A549 (cell line): ENCODE data around the gene ADARB2. TPM values are rescaled to one million over a fixed set of nuclear protein-coding genes. Genes with fewer than 3 reads are reported as not detected.

Source experiments
- ATAC-seq, 2 experiments: fragments of 200-7000 bp in 1 of 2; fragments of >200 bp in 1 of 2; cut with Nextera tagmentation in 1 of 2; cut with Tn5 transposase in 1 of 2; 3 replicates each; pipeline versions ENCODE4 v1.8.0 to v1.9.1; 2018 to 2020; ENCODE audit warnings: mild to moderate bottlenecking in 1 of 2, moderate library complexity in 1 of 2
- CTCF ChIA-PET: fragments of 300-600 bp; sonication (Branson Sonifier 250); formaldehyde crosslinking; extraction: SDS; loops from one replicate; lab custom pipeline; 2021; ENCODE audit warnings: antibody characterized with exemption, inconsistent platforms; lab: Yijun Ruan, JAX
- POLR2A ChIA-PET: fragments of 350-600 bp; formaldehyde crosslinking; extraction: SDS; loops from one replicate; lab custom pipeline; 2021; ENCODE audit warnings: antibody characterized with exemption, inconsistent platforms; lab: Yijun Ruan, JAX
- DNase-seq, 2 experiments: peaks; one replicate each; pipeline versions ENCODE4 v3.0.0 to v3.0.0-alpha.2; 2011 to 2016; ENCODE audit warnings: low read depth in 1 of 2, low spot score in 1 of 2
- FAIRE-seq: peaks from 2 replicates; lab custom pipeline; 2011; peaks lifted over from hg19 to GRCh38; lab: Jason Lieb, UNC
- H3K27ac ChIP-seq, 2 experiments: fragments of >200 bp; sonication (Bioruptor Twin); formaldehyde crosslinking; 3 replicates each; pipeline ENCODE4 v1.5.1; 2016 to 2017
- H3K4me1 ChIP-seq: fragments of >200 bp; sonication (Bioruptor Twin); formaldehyde crosslinking; 3 replicates; pipeline ENCODE4 v1.6.1; 2016
- H3K4me2 ChIP-seq: fragments of >200 bp; sonication (Bioruptor Twin); formaldehyde crosslinking; 3 replicates; pipeline ENCODE4 v1.6.1; 2016
- H3K4me3 ChIP-seq: fragments of >200 bp; sonication (Bioruptor Twin); formaldehyde crosslinking; 3 replicates; pipeline ENCODE4 v1.5.1; 2016
- H3K9me3 ChIP-seq: fragments of >200 bp; sonication (Bioruptor Twin); formaldehyde crosslinking; 3 replicates; pipeline ENCODE4 v1.6.1; 2016
- CTCF ChIP-seq: fragments of >200 bp; sonication (Bioruptor Twin); formaldehyde crosslinking; IDR thresholded peaks from 3 replicates; pipeline ENCODE4 v1.5.1; 2016
- ELK1 ChIP-seq: fragments of 150-350 bp; IDR thresholded peaks from 2 replicates; pipeline ENCODE4 v1.6.1; 2014; ENCODE audit warnings: low read depth, mild to moderate bottlenecking, low read length
- ESRRA ChIP-seq: fragments of 150-350 bp; IDR thresholded peaks from 2 replicates; pipeline ENCODE4 v1.6.1; 2014; ENCODE audit warnings: mild to moderate bottlenecking, low read length, borderline replicate concordance
- FOSL2 ChIP-seq, 2 experiments: fragments of 450-650 bp in 1 of 2; fragments of >200 bp in 1 of 2; sonication (Bioruptor Twin) in 1 of 2; formaldehyde crosslinking; IDR thresholded peaks; 2 replicates each; pipeline versions ENCODE4 v1.5.0 to v1.6.1; 2016 to 2020; ENCODE audit warnings: mild to moderate bottlenecking in 1 of 2, moderate library complexity in 1 of 2
- FOXS1 ChIP-seq: fragments of 250-450 bp; sonication (Bioruptor Pico); IDR thresholded peaks from 2 replicates; pipeline ENCODE4 v1.5.0; 2020; ENCODE audit warnings: mild to moderate bottlenecking, moderate library complexity
- GATA3 ChIP-seq: IDR thresholded peaks from 2 replicates; pipeline ENCODE4 v1.6.1; 2012; ENCODE audit warnings: borderline replicate concordance
- HOXA7 ChIP-seq: fragments of 250-450 bp; sonication (Bioruptor Pico); IDR thresholded peaks from 2 replicates; pipeline ENCODE4 v1.5.0; 2020; ENCODE audit warnings: mild to moderate bottlenecking, moderate library complexity
- JUN ChIP-seq, 2 experiments: fragments of >200 bp; sonication (Bioruptor Twin); formaldehyde crosslinking; IDR thresholded peaks; 2 replicates in 1 of 2; 3 replicates in 1 of 2; pipeline ENCODE4 v1.6.1; 2016 to 2017
- MYC ChIP-seq: IDR thresholded peaks from 2 replicates; pipeline ENCODE4 v1.6.1; 2012; ENCODE audit warnings: mild to moderate bottlenecking, inconsistent platforms, low read length, improper control_type of control experiment, borderline replicate concordance
- NFE2L2 ChIP-seq: fragments of 150-350 bp; conservative IDR thresholded peaks from 2 replicates; pipeline ENCODE4 v1.6.1; 2014; ENCODE audit warnings: low read length
- NPAS2 ChIP-seq: fragments of 250-450 bp; sonication (Bioruptor Pico); IDR thresholded peaks from 2 replicates; pipeline ENCODE4 v1.8.0; 2022; ENCODE audit warnings: mild to moderate bottlenecking, moderate library complexity, borderline replicate concordance
- NR3C1 ChIP-seq: fragments of >200 bp; sonication (Bioruptor Twin); formaldehyde crosslinking; IDR thresholded peaks from 3 replicates; pipeline ENCODE4 v1.6.1; 2017
- POLR2A ChIP-seq: IDR thresholded peaks from 2 replicates; pipeline ENCODE4 v1.6.1; 2012; ENCODE audit warnings: mild to moderate bottlenecking, low read length
- RFX5 ChIP-seq: fragments of 450-650 bp; IDR thresholded peaks from 2 replicates; pipeline ENCODE4 v1.7.1; 2014; ENCODE audit warnings: antibody characterized with exemption, mild to moderate bottlenecking, moderate library complexity
- TP53 ChIP-seq: fragments of 250-450 bp; sonication (Bioruptor Pico); IDR thresholded peaks from 2 replicates; pipeline ENCODE4 v1.5.0; 2021; ENCODE audit warnings: mild to moderate bottlenecking, moderate library complexity
- ZFP36 ChIP-seq: fragments of 450-650 bp; IDR thresholded peaks from 2 replicates; pipeline ENCODE4 v1.6.1; 2014; ENCODE audit warnings: borderline replicate concordance; ENCODE audit not compliant: partially characterized antibody
- ZSCAN20 ChIP-seq: fragments of 250-450 bp; sonication (Bioruptor Pico); IDR thresholded peaks from 2 replicates; pipeline ENCODE4 v1.8.0; 2022; ENCODE audit warnings: mild to moderate bottlenecking, moderate library complexity
- WGBS: methylation state at CpG from one replicate; pipeline ENCODE4 v1.1.6; 2017; ENCODE audit errors: missing lambda C conversion rate; 5-methylcytosine and 5-hydroxymethylcytosine counted together
- polyA plus RNA-seq, 4 experiments: library from polyadenylated mRNA; depleted of rRNA in 3 of 4; stranded (reverse); fragments of >200 nt; fragmentation: RNase III in 1 of 4; extraction: RNeasy Plus Mini Kit Qiagen cat#74134 plus additional on column Dnase treatment in 1 of 4; gene quantifications; 2 replicates in 3 of 4; 3 replicates in 1 of 4; pipeline ENCODE4 v1.2.3, GENCODE V29; 2011 to 2017
- TF ChIP-seq, protein P1 (sequence below): IDR thresholded peaks from 2 replicates; pipeline ENCODE4 v1.6.1; 2012
- TF ChIP-seq, protein P2 (sequence below): fragments of >200 bp; sonication (Bioruptor Twin); formaldehyde crosslinking; IDR thresholded peaks from 3 replicates; pipeline ENCODE4 v1.6.1; 2016
- TF ChIP-seq, protein P3 (sequence below): fragments of >200 bp; sonication (Bioruptor Twin); formaldehyde crosslinking; IDR thresholded peaks from 2 replicates; pipeline ENCODE4 v1.6.1; 2016

Gene ADARB2
- polyA plus RNA-seq, 2 of the 4 experiments (the other 2 are of a cell fraction), result not detected

GRCh38 chr10:1294748-1295147 is 442.6 kb downstream of the ADARB2 start:
- CTCF ChIA-PET, result interaction anchor here (1.1 kb wide), 1 partner anchor 185 kb away, joined by 3 read pairs; no protein-coding TSS in a partner anchor
- no peaks in the 10 kb centered on the region for H3K4me1 ChIP-seq
- H3K4me2 ChIP-seq, result no peak overlapping the region
- 59% methylated on average over 7 of the region's 7 CpGs for WGBS
- ATAC-seq (no peak), DNase-seq (no peak), FAIRE-seq (no peak)
- POLR2A ChIA-PET, result no interaction called here
- no peak overlapping the region for H3K27ac ChIP-seq
- no peaks in the 10 kb centered on the region; the same call in 2 of the 3 replicates for H3K9me3 ChIP-seq
- no peak overlapping the region for H3K4me3 ChIP-seq
- TF ChIP-seq NFE2L2 (no peak), HOXA7 (no peak), FOSL2 (IDR thresholded peaks at IDR 0.05) (no peak), FOSL2 (CRISPR knock-in tag; IDR thresholded peaks at IDR 0.05) (no peak), JUN (IDR thresholded peaks at IDR 0.05) (no peak), ELK1 (no peak), MYC (no peak), TP53 (no peak), POLR2A (no peak)
- TF ChIP-seq, protein P1, sequence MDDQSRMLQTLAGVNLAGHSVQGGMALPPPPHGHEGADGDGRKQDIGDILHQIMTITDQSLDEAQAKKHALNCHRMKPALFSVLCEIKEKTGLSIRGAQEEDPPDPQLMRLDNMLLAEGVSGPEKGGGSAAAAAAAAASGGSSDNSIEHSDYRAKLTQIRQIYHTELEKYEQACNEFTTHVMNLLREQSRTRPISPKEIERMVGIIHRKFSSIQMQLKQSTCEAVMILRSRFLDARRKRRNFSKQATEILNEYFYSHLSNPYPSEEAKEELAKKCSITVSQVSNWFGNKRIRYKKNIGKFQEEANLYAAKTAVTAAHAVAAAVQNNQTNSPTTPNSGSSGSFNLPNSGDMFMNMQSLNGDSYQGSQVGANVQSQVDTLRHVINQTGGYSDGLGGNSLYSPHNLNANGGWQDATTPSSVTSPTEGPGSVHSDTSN, result no peak

GRCh38 chr10:1293636-1294435 is 443.5 kb downstream of the ADARB2 start:
- CTCF ChIA-PET, result no interaction called here
- Histone ChIP-seq H3K9me3 (no peaks in the 10 kb centered on the region; the same call in 2 of the 3 replicates), H3K4me2 (no peak overlapping the region), H3K27ac (no peak overlapping the region), H3K4me3 (no peak overlapping the region), H3K4me1 (no peaks in the 10 kb centered on the region)
- DNase-seq, result no peak
- 28% methylated on average over 10 of the region's 10 CpGs for WGBS
- TF ChIP-seq NR3C1 (no peak), RFX5 (no peak), GATA3 (no peak), NPAS2 (CRISPR knock-in tag) (no peak), ESRRA (no peak), MYC (no peak), FOXS1 (no peak), ZSCAN20 (CRISPR knock-in tag) (no peak), CTCF (no peak), ZFP36 (no peak)
- TF ChIP-seq, protein P2, sequence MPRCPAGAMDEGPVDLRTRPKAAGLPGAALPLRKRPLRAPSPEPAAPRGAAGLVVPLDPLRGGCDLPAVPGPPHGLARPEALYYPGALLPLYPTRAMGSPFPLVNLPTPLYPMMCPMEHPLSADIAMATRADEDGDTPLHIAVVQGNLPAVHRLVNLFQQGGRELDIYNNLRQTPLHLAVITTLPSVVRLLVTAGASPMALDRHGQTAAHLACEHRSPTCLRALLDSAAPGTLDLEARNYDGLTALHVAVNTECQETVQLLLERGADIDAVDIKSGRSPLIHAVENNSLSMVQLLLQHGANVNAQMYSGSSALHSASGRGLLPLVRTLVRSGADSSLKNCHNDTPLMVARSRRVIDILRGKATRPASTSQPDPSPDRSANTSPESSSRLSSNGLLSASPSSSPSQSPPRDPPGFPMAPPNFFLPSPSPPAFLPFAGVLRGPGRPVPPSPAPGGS, result no peak
- TF ChIP-seq, protein P3, sequence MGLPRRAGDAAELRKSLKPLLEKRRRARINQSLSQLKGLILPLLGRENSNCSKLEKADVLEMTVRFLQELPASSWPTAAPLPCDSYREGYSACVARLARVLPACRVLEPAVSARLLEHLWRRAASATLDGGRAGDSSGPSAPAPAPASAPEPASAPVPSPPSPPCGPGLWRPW, result no peak
- POLR2A ChIA-PET, result no interaction called here
- no peak for FAIRE-seq
- ATAC-seq, result no peak
